Activated CD4-positive, CD25-positive, alpha-beta regulatory T cell treated with anti-CD3 and anti-CD28 coated beads, Interleukin-2, amount 50 U/mL, for 24 hours (primary cell): ENCODE results near the gene PTPN23.

ENCODE experiments used
- ATAC-seq, 2 donors: fragments of 150-1000 bp; cut with Tn5 transposase; one replicate each; pipeline ENCODE4 v1.10.0; 2021; ENCODE audit warnings: mild to moderate bottlenecking in 1 of 2, moderate library complexity in 1 of 2

The PTPN23 gene

DNA sequence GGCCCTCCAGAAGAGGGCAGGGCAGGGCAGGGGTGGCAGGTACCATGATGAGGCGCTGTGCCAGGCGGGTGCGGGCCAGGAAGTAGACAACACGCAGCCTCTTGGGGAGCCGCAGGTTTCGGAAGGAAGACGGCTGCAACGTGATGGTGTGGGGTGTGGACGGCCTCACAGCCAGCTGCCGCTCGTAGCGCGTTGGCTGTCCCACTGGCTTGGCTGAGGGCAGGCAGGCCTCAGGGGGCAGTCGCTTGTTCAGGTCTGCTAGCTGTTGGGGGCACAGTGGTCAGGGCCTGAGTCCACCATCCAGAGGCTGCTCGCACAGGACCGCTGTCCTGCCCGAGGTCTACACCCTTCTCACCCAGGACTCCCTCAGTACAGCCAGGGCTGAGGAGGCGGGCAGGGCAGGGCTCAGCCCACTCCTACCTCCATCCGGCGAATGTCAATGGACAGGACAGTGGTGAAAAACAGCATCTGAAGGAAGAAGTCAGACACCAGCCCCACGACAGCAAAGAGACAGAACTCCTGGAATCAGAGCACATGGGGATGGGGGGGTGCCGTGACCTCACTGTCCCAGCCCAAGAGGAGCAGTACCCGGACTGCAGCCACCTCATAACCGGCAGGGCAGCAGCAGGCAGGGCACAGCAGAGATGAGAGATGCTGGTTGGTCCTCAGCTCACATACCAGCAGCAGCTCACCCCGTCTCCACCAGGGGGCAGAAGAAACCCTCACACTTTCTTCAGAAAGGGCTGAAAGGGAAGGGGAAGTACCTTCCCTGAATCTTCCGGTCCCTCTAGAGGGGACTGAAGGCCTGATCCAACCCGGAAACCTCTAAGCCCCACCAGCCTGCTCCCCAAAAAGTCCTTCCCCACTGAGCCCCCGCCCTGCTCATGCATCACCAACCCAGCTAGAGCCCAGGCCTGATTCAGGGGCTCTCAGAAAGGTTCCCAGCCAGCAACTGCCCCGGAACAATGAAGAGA is 40.0 kb downstream of the PTPN23 start:
- ATAC-seq = peak; percentile 88 to 91

DNA sequence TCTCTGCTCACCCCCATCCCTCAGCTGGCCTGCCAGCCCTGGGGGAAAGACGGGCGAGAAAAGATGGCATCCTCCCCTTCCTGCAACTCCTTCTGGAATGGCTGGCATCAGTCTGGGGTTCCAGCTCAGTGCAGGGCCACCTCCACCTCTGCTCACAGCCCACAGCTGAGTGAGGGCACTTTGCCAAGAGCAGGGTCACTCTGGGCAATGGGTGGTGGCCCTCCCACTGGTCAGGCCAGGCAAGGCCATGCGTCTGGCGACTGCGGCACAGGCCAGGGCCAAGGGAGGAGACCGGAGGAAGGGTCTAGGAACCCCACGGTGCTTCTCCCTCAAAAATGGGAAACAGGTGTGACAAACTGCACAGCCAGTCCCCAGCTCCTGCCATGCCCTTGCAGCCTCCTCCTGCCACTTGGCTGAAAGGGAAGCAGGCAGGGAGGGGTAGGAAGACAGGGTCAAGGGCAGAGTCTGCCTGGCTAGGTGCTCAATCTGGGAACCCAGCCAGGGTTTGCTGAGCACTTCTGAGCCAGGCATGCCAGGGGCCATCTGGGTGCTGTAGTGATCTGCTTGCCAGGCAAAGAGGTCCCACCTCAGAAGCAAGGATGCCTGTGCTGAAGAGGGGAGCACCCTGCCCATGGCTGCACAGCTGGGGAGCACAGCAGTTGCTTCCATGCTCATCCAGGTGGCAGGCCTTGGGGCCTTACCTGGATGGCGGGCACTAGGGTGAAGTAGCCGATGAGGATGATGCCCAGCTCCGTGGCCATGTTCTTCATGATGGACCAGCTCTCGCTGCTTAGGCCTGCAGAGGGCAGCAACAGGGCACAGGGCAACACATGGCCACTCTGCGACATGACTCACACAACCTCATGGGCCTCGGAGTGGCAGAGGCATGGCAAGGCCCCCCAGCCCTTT is 41.2 kb downstream of the PTPN23 start:
- ATAC-seq = no peak

DNA sequence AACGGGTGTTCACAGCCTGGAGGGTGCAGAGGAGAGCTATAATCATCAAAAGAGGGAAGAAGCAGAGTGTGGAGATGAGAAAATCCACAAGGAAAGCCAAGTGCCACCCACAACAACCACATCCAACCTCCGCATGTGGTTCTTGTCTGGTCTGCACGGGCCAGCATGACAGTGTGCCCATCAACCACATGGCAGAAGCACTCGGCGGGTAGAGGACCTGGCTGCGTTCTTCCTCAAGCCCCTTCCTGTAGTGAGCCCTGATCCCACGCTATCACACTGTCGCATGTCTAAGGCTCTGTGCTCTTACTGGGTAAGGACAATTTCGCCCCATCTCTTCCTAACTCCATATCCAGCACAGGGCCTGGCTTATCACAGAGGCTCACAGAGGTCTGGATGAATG is 41.9 kb downstream of the PTPN23 start:
- ATAC-seq = no peak

DNA sequence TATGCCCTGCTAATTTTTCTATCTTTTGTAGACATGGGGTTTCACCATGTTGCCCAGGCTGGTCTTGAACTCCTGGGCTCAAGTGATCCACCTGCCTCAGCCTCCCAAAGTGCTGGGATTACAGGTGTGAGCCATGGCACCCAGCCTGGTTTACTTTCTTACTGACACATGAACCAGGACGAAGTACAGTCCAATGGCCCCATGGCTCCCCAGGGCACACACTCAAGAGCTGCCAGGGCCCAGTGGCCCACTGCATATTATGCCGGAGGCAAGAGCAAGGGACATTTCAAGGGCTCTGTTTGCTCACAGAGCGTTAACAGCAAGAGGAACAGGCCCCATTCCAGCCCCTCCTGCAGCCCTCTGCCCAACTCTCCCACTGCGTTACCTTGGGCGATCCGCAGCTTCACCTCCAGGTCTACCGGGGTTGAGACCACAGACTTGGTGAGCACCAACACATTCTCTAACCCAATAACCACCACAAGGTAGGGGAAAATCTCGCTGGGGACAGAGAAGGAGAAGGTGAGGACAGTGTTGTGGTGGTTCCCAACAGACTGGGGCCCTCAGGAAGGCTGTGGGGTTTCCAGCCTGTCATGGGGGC is 42.8 kb downstream of the PTPN23 start:
- ATAC-seq = no peak

DNA sequence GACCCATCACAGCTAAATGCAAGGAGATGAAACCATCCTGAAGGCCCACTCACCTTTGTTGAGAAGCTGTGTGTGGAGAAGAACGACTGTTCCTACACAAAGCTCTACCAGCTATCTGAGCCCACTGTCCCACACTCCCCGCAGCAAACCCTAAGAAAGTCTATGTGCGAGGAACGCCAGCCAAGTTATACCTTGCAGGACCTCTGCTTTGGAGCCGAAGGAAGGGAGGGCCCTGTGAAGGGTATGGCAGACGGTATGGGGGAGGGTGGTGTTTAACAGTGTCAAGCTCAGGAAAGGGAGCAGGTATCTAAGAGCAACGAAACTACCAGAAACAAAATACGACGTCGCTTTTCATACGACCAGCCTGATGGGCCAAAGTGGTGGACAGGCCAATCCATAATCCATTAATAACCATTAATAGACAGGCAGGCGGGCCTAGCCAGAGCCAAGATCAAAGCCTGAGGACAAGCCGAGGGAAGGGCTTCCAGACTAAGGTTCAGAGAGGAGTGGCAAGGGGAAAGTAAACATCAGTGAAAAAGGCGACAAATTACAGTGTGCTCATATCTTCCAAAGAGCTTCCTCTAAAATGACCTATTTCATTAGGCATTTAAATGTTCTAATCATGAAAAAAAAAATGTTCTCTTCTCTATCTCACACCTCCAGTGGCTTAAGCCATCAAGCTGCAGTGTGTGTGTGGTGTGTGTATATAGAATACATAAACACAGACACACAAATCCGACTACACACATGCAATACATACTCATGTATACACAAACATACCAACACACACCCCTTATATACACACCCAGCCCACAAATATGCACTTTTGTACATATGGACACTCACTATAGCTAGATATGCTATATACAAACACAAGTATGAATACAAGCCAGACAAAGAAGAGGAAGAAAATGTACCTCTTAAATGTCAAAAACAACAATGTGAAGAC is 43.9 kb downstream of the PTPN23 start:
- ATAC-seq = no peak

DNA sequence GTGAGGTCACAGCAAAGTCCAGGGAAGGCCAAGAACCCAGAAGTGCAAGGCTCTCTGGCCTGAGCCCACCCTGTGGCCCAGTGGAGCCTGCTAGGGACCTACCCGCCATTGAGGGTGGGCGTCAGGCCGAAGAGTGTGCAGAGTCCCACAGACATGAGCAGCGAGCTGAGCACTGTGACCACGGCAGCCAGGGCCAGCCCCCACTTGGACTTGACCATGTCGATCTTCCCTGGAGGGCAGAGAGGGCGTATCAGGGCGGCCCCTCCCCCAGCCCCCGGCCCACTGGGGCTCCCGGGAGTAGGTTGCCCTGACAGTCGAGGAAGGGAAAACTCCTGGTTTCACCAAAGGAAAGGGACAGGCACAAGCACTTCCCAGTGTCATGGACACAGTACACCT is 44.6 kb downstream of the PTPN23 start:
- no peak for ATAC-seq

DNA sequence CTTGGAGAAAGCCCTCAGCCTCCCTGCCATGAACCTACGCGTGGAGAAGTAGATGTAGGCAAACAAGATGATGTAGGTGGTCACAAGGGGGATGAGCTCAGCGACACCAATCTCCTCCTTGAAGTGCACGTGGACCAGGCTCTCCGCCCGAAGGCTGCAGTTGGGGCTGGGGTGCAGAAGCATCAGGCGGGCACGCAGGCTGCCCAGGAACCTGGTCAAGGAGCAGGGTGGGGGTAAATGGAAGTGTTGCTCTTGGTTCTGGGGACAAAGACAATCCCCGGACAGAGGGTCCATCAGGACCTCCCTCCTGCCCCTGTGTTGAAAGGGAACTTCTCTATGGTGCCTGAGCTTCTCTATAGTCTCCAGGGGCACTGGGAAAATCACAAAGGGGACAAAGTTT is 45.1 kb downstream of the PTPN23 start:
- ATAC-seq = no peak

DNA sequence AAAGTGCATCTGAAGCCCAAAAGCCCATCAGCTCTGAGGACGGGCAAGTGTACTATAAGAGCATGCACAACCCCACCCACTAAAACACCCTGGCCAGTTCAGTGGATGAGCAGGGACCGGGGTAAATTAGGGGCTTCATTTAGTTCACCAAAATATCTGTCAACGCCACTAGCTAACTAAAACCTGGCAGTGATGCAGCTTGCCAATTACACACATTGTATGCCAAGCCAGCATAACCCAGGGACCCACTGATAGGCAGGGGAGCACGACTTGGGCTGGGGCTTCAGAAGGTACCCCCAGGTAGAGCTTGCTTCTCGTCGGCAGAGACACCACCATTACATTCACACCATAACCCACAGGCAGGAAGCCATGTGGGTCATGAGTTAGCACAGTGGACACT is 47.0 kb downstream of the PTPN23 start:
- ATAC-seq = no peak

DNA sequence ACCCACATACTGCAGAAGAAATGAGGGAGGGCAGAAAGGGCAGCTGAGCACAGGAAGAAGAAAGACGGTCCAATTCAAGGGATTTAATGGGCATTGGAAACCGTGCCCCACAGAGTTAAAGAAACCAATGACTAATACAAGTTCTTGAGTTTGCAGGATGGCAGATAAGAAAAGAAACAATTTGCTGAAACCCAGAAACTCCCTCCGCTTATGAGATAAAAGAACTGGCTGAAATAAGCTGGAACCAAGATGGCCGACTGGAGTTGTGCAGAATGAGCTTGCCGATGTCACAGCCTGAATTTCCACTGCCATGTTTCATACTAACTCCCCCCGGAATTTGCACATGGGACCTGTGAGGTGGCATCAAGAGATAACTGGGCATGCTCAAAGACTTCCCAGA is 47.8 kb downstream of the PTPN23 start:
- no peak for ATAC-seq

DNA sequence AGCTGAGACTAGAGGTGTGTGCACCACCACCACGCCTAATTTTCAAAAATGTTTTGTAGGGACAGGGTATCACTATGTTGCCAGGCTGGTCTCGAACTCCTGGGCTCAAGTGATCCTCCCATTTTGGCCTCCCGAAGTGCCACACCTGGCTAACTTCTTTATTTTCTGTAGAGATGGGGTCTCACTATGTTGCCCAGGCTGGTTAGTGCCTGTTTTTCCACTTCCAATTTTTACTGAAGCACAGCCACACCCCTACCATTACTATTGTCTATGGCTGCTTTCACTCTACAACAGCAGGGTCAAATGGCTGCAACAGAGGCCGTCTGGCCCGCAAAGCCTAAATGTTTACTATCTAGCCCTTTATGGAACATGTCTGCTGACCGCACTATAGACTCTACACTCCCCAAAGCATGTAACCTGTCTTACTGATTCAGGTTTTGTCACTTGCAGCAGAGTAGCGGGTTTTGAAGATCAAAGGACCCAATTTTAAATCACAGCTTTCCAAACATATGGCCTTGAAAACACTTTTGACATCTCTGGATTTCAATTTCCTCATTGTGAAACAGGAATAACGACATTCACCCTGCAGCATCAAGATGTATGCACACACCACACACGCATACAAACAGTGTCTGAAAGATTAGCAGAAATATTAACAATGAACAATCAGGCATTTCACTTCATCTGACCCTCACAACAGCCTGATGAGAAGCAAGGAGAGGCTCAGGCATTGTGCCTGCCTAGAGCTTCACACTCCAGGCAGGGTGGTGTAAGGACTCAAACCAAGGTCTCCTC is 48.9 kb downstream of the PTPN23 start:
- no peak for ATAC-seq

DNA sequence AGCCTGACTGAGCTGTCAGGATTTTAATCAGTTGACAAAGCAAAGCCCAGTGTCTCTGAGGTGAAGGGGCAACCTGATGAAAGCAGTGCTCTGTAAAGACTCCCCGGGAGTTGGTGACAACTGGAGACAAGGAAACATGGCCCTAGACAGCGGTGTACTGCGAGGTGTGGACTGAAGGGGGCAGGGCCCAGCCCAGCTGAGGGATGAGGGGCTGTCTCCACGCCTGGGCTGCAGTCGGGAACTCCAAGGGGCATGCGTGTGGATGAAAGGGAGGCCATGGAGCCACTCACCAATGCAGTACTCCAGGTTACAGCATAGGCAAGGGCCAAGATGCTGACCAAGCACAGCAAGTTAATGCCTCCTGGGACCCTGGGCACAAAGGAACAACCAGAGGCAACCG is 49.8 kb downstream of the PTPN23 start:
- ATAC-seq = no peak

DNA sequence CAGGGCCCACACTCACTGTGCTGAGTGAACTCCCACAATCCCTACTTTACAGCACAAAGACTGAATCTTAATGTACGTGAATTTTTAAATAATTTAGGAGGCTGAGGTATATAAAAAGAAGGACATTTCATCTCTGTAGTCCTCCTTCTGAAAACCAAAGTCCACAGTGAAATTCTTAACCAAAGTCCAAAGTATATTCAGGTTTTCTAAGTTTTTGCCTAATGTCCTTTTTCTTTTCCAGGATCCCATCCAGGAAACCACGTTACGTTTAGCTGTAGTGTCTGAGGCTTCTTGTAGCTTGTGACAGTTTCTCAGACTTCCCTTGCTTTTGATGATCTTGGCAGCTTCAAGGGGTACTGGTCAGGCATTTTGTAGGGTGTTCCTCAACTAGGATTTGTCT is 50.4 kb downstream of the PTPN23 start:
- ATAC-seq = no peak

DNA sequence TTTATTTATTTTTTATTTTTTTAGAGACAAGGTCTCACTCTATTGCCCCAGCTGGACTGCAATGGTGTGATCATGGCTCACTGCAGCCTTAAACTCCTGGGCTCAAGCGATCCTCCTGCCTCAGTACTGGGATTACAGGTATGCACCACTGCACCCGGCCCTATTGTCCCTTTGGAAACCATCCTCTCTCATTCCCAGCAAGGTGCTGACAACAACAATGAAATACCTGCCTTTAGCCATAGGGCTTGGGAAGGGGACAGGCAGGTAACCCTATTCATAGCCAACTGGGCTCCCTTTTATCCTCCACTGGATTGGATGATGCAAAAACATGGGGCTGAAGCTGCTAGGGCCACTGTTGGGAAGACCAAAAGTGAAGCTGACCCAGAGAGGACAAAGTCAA is 51.9 kb downstream of the PTPN23 start:
- no peak for ATAC-seq

DNA sequence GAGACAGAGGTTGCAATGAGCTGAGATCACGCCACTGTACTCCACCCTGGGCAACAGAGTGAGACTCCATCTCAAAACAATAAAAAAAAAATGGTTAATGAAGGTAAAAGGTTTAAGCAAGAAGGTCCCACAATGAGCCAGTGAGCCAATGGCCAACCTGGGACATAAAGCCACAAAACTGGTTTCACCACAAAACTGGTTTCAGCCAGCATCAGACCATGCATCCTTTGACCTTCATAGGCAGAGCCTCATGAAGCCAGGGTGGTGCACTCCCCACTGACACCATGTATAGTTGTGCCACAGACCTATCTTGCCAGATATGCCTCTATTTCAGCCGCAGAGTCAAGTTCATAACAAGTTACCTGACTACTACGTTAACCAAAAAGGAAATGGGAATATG is 53.0 kb downstream of the PTPN23 start:
- no peak for ATAC-seq

DNA sequence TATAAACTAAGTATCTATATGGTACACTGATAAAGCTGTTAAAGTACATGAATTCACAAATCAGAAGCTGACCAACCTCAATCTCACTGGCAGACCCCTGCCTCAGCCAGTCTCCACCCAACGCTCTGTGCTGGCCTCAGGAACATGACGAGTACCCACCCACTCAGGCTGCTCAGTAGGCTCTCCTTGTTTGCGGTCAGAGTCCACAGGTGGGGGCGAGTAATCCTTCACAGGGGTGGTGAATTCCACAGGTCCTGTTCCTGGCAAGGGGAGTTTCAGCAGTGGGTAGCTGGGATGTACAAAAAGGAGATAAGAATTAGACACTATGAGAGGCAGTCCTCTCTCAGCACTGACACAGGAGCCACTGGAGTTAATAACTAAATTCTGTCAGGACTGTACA is 54.0 kb downstream of the PTPN23 start:
- ATAC-seq = no peak

DNA sequence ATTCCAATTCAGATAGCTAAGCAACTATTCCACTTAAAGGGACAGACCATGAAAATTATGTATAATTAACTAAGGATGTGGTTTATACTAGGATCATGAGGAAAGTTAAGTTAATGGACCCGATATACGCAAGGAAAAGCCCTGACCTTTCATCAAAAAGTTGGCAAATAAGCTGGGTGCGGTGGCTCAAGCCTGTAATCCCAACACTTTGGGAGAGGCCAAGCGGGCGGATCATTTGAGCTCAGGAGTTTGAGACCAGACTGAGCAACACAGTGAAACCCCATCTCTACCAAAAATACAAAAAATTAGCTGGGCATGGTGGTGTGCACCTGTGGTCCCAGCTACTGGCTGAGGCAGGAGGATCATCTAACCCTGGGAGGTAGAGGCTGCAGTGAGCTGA is 55.4 kb downstream of the PTPN23 start:
- no peak for ATAC-seq

DNA sequence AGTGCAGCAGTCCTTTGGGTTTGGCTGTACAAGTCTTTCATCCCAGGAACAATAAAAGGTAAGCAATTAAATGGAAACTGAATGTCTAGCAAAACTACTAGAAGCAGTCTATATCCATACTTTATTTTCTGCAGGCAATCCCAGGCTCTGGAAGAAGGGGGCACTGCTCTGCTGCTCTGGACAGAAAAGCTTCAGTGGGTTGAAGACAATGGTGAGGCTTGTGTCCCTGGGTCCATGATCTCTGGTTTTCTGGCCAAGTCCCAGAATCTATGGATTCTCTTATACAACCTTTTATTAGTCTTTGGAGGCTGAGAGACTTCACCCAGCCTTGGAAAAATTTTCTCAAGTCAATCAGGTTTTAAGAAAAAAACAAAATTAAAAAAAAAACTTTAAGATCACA is 59.3 kb downstream of the PTPN23 start:
- ATAC-seq = no peak

DNA sequence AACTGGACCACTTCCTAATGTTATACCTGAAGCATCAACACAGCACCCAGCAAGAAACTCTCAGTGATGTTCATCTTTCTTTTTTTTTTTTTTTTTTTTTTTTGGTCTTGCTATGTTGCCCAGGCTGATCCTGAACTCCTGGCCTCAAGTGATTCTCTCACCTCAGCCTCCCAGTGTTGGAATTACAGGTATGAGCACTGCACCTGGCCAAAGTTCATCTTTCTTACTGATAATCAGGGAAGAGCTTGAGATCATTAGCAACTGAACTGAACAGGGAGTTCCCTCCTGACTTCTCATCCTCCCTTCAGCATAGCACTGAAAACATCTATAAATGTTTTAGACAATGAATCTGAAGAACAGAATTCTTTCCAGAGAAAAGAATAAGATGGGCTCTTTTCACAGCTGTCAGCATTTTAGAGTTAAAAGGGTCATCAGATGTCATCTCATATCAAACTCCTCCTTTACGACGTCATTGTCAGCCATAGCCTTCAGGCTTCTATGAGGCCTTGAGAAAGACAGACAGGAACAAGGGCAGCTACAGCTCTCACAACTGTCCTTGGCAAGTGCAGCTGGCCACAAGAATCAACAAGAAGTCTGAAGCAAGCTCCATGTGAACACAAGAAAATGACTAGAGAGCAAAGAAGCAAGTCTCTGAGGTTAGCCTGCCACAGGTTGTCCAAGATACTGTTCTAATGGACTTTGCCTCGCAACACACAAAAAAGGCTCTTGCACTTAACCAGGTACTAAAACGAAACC is 61.2 kb downstream of the PTPN23 start:
- ATAC-seq = no peak

DNA sequence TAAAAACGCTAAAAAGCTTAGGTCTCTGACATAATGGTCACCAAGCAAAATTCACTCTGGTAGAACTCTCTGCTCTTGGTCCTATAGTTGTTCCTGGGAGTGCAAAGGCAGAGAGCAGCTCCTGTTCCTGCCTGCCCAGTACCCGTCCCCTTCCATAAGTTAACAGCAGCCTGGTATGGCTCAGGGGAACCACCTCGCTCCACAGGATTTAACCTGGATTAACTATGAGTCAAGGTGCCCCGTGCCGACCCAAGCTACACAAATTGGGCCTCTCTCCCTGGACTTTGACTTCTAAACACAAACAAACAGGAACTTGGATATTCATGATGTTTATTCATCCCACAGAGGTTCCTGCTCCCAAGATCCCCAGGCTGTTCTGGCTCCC is 62.8 kb downstream of the PTPN23 start:
- ATAC-seq = no peak

DNA sequence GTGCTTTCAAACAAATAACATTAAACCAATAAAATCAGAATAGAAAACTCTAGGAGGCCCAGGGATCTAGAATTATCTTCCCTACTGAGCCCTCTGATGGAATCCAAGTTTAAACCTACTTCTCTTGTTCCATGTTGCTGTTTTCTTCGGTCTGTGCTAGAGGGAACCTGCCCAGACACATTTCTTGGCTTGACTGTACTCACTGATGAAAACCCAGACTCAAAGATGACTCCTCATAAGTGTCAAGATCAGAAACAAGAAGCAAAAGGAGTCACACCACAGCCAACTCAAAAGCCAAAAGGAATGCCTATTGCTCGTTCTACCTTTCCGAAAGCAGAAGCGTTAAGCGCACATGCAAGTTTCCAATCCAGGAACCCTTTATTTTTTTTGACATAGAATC is 63.3 kb downstream of the PTPN23 start:
- no peak for ATAC-seq
